ENCODE data around the gene FLOT2.

GRCh38 chr17:28891201-28891600 lies 6.3 kb downstream of the FLOT2 start:
- TF ChIP-seq CTCF (IDR thresholded peaks at IDR 0.05) (no peak), POLR2A (IDR thresholded peaks at IDR 0.05) (no peak)
